ENCODE results near the gene PARD6B. TPM values are rescaled to one million over a fixed set of nuclear protein-coding genes. Genes with fewer than 3 reads are reported as not detected.
"Not testable (repeated sequence)": the region's sequence is repeated elsewhere in the genome, so short reads cannot be mapped to it uniquely, and the experiment has no call there.

Gene PARD6B
- total and polyA plus RNA-seq, 7 donors = 0.83 to 5.1 (median 1.8) TPM

- no peaks in the 10 kb centered on the region for H3K4me1 ChIP-seq
- H3K27ac ChIP-seq = no peak overlapping the region
- DNase-seq = no peak
- no peaks in the 10 kb centered on the region for H3K27me3 ChIP-seq
- WGBS, 2 donors = 71 to 86% methylated on average over 13 of the region's 13 CpGs
- TF ChIP-seq EP300 (IDR thresholded peaks at IDR 0.05) (no peak), CTCF (IDR thresholded peaks at IDR 0.05) (no peak), POLR2AphosphoS5 (IDR thresholded peaks at IDR 0.05) (no peak), POLR2A (IDR thresholded peaks at IDR 0.05) (no peak)
- no peak overlapping the region for H3K4me3 ChIP-seq
- intact Hi-C loops (cut with DNase I) = no loop called here
- no peaks in the 10 kb centered on the region for H3K36me3 ChIP-seq
- H3K9me3 ChIP-seq = no peaks in the 10 kb centered on the region
Measured at GRCh38 chr20:50711113-50711825, 20.1 kb upstream of the PARD6B start.

- Histone ChIP-seq H3K4me3 (no peak overlapping the region), H3K36me3 (no peaks in the 10 kb centered on the region), H3K27me3 (no peaks in the 10 kb centered on the region), H3K27ac (no peak overlapping the region), H3K9me3 (no peaks in the 10 kb centered on the region), H3K4me1 (no peaks in the 10 kb centered on the region)
- 93 to 94% methylated on average over 7 of the region's 7 CpGs for WGBS, 2 donors
- intact Hi-C loops (cut with DNase I) = no loop called here
- no peak for TF ChIP-seq POLR2AphosphoS5 (IDR thresholded peaks at IDR 0.05)
- no peak for TF ChIP-seq POLR2A (IDR thresholded peaks at IDR 0.05)
- no peak for TF ChIP-seq CTCF (IDR thresholded peaks at IDR 0.05)
- TF ChIP-seq EP300 (IDR thresholded peaks at IDR 0.05) = no peak
- peak; percentile 15 for DNase-seq
Measured at GRCh38 chr20:50712771-50713656, 18.4 kb upstream of the PARD6B start.

- no peak overlapping the region for H3K27ac ChIP-seq
- no peaks in the 10 kb centered on the region for H3K27me3 ChIP-seq
- 58 to 68% methylated on average over 7 of the region's 7 CpGs for WGBS, 2 donors
- peak; percentile 70 for DNase-seq
- no peaks in the 10 kb centered on the region for H3K4me1 ChIP-seq
- intact Hi-C loops (cut with DNase I) = no loop called here
- H3K9me3 ChIP-seq = no peaks in the 10 kb centered on the region
- no peaks in the 10 kb centered on the region for H3K36me3 ChIP-seq
- no peak overlapping the region for H3K4me3 ChIP-seq
- TF ChIP-seq POLR2A (IDR thresholded peaks at IDR 0.05) (no peak), CTCF (IDR thresholded peaks at IDR 0.05) (peak in 1 of 4 experiments; percentile 53)
Measured at GRCh38 chr20:50713657-50714101, 17.7 kb upstream of the PARD6B start.

- intact Hi-C loops (cut with DNase I); H3K4me3 ChIP-seq; H3K27me3 ChIP-seq; H3K27ac ChIP-seq; H3K4me1 ChIP-seq; H3K36me3 ChIP-seq; H3K9me3 ChIP-seq: not testable (repeated sequence)
- DNase-seq = peak; percentile 41
- 91 to 96% methylated on average over 12 of the region's 12 CpGs for WGBS, 2 donors
Measured at GRCh38 chr20:50714426-50714825, 17.0 kb upstream of the PARD6B start.

- Histone ChIP-seq H3K4me3 (no peak overlapping the region), H3K4me1 (no peaks in the 10 kb centered on the region), H3K9me3 (no peaks in the 10 kb centered on the region), H3K36me3 (no peaks in the 10 kb centered on the region), H3K27ac (no peak overlapping the region), H3K27me3 (no peaks in the 10 kb centered on the region)
- no peak for TF ChIP-seq POLR2A (IDR thresholded peaks at IDR 0.05)
- no peak for TF ChIP-seq CTCF (IDR thresholded peaks at IDR 0.05)
- TF ChIP-seq POLR2AphosphoS5 (IDR thresholded peaks at IDR 0.05) = no peak
- no peak for TF ChIP-seq EP300 (IDR thresholded peaks at IDR 0.05)
- intact Hi-C loops (cut with DNase I) = no loop called here
- 86 to 92% methylated on average over 3 of the region's 3 CpGs for WGBS, 2 donors
- DNase-seq = peak; percentile 30
Measured at GRCh38 chr20:50715694-50716093, 15.7 kb upstream of the PARD6B start.

Measured in sigmoid colon (tissue), 7 donors.